Measurements from ENCODE around the gene RHCE.
"Not testable (repeated sequence)": the region's sequence is repeated elsewhere in the genome, so short reads cannot be mapped to it uniquely, and the experiment has no call there.

Gene RHCE

GRCh38 chr1:25420715-25421114, at the start of gene RHCE:
Gene RHCE, minus strand, starts transcription at chr1:25420825. Its CDS starts 39 bp downstream, at chr1:25420786.
- not testable (repeated sequence) for H3K27ac ChIP-seq

GRCh38 chr1:25469177-25469576, 48.6 kb upstream of the RHCE start:
- TF ChIP-seq ZFX (IDR thresholded peaks at IDR 0.05; ENCODE audit: borderline replicate concordance) (no peak), CTCF (IDR thresholded peaks at IDR 0.05) (no peak)
- no peak overlapping the region for H3K27ac ChIP-seq

DNA sequence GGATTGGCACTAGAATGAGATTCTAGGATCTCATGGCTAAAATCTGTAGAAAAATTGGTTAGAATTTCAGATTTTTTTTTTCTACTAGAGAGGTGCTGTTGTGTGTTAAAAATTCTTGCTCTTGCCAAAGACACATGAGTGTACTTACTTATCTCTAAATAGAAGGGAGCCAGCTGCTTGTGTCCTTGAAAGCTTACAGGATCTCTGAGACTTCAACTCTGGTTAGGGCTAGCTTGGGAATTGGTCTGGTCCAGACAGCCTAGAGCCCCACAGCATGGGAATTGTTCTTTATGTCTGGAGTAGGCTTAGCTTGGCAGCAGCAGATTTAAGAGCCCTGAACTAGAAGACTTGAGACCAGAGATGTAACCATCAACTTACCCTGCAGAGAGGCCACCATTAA, 47.4 kb upstream of the RHCE start:
- H3K27ac ChIP-seq, result no peak overlapping the region
- TF ChIP-seq ZFX (IDR thresholded peaks at IDR 0.05; ENCODE audit: borderline replicate concordance), result no peak
- TF ChIP-seq CTCF (IDR thresholded peaks at IDR 0.05), result no peak

GRCh38 chr1:25467616-25468015, 47.0 kb upstream of the RHCE start:
- TF ChIP-seq ZFX (IDR thresholded peaks at IDR 0.05; ENCODE audit: borderline replicate concordance) (no peak), CTCF (IDR thresholded peaks at IDR 0.05) (no peak)

DNA sequence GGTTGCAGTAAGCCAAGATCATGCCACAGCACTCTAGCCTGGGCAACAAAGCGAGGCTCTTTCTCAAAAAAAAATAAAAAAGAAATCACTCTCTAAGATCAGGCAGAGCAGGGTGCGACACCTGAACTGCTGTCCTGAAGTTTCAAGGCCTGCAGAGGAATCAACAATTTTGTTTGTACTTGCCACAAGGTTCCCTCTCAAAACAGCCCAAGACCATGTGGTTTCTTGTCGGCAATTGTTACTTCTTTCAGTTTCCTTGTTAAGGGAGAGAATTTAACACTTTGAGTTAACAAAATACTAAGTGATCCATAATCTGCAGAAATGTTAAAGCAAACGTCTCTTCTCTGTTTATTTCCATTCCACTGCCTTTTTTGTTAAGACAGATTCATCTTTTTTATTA, 46.6 kb upstream of the RHCE start:
- TF ChIP-seq ZFX (IDR thresholded peaks at IDR 0.05; ENCODE audit: borderline replicate concordance) (no peak), CTCF (IDR thresholded peaks at IDR 0.05) (no peak)
- H3K27ac ChIP-seq, result no peak overlapping the region

More at GRCh38 chr1:25467616-25468015, 47.0 kb upstream of the RHCE start:
- no peak overlapping the region for H3K27ac ChIP-seq

DNA sequence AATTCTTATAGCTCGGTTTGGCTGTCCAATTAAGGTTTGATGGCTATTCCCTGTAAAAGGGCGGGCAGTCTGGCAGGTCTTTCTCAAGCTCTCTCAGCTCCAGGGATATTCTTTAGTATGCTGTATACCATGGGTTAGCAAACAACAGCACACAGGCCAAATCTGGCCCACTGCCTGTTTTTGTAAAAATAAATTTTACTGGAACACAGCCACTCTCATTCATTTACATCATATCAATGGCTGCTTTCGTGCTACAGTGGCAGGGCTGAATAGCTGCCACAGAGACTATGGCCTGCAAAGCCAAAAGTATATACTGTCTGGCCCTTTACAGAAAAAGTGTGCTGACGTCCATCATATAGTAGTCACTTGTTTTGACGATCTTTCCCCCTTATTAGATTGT, 42.1 kb upstream of the RHCE start:
- H3K27ac ChIP-seq, result no peak overlapping the region
- TF ChIP-seq CTCF (IDR thresholded peaks at IDR 0.05) (no peak), ZFX (IDR thresholded peaks at IDR 0.05; ENCODE audit: borderline replicate concordance) (no peak)

- H3K27ac ChIP-seq, result no peak overlapping the region
Observed at GRCh38 chr1:25461849-25462248, 41.2 kb upstream of the RHCE start.

GRCh38 chr1:25460816-25461215, 40.2 kb upstream of the RHCE start:
- H3K27ac ChIP-seq, result not testable (repeated sequence)

More at GRCh38 chr1:25461849-25462248, 41.2 kb upstream of the RHCE start:
- TF ChIP-seq ZFX (IDR thresholded peaks at IDR 0.05; ENCODE audit: borderline replicate concordance) (no peak), CTCF (IDR thresholded peaks at IDR 0.05) (no peak)

Measured in 22Rv1 (cell line).